Measurements from ENCODE around the gene PPIE. TPM values are rescaled to one million over a fixed set of nuclear protein-coding genes. Genes with fewer than 3 reads are reported as not detected.

Gene PPIE
- total RNA-seq, 1 experiment from 2014 or later = 73.8 TPM

- Histone ChIP-seq H4K20me1 (ENCODE audit: insufficient read depth) (no peaks in the 10 kb centered on the region), H3K36me3 (ENCODE audit: control insufficient read depth in 1 of 2, insufficient read depth in 2 of 2, low read length in 2 of 2) (peaks cover 6 to 15% of the 10 kb centered on the region in 2 experiments; a peak in 3 of 4 replicates), H3K4me1 (ENCODE audit: control insufficient read depth in 1 of 2, insufficient read depth in 2 of 2, low read length in 2 of 2) (no peaks in the 10 kb centered on the region), H3K4me3 (replicated peaks in 1 of 2; ENCODE audit: low read depth in 1 of 2, low read length in 2 of 2) (no peak overlapping the region), H3K9me3 (ENCODE audit: control insufficient read depth in 1 of 2, insufficient read depth in 1 of 2, low read depth in 1 of 2, low read length in 2 of 2) (no peaks in the 10 kb centered on the region), H3K27ac (ENCODE audit: low read depth, low read length) (no peak overlapping the region), H3K9ac (ENCODE audit: low read length) (no peak overlapping the region), H3K79me2 (ENCODE audit: insufficient read depth, low read length) (no peaks in the 10 kb centered on the region), H2AFZ (ENCODE audit: low read depth, low read length, poor library complexity, severe bottlenecking) (no peak overlapping the region), H3K9me2 (ENCODE audit: insufficient read depth) (no peaks in the 10 kb centered on the region), H3K27me3 (ENCODE audit: insufficient read depth, low read length) (no peaks in the 10 kb centered on the region), H3K4me2 (ENCODE audit: low read length) (no peak overlapping the region)
- intact Hi-C loops (cut with micrococcal nuclease) = no loop called here
- no peak for ATAC-seq
- ChIA-PET POLR2A (no interaction called here), RAD21 (ENCODE audit: low non-redundant PET in 1 of 2, low total read pairs in 2 of 2, uncharacterized antibody in 2 of 2, unreplicated experiment in 2 of 2) (no interaction called here), CTCF (no interaction called here)
- no peak for TF ChIP-seq CBX3 (IDR thresholded peaks at IDR 0.05; ENCODE audit: low read depth)
- TF ChIP-seq ELF1 (IDR thresholded peaks at IDR 0.05; ENCODE audit: borderline replicate concordance, low read depth) = no peak
- no peak for TF ChIP-seq SIN3A (IDR thresholded peaks at IDR 0.05; ENCODE audit: low read depth)
- TF ChIP-seq YY1 (IDR thresholded peaks at IDR 0.05; ENCODE audit: extremely low read depth, insufficient replicate concordance, low read depth, low read length) = no peak
- TF ChIP-seq FOSL1 (IDR thresholded peaks at IDR 0.05; ENCODE audit: low read depth) = no peak
- no peak for TF ChIP-seq ATF3 (IDR thresholded peaks at IDR 0.05)
- no peak for TF ChIP-seq EZH2 (IDR thresholded peaks at IDR 0.05)
- no peak for TF ChIP-seq RAD21 (IDR thresholded peaks at IDR 0.05; ENCODE audit: low read depth)
- no peak for TF ChIP-seq JUND (IDR thresholded peaks at IDR 0.05)
- no peak for TF ChIP-seq EZH2phosphoT487 (IDR thresholded peaks at IDR 0.05; ENCODE audit: borderline replicate concordance)
- TF ChIP-seq ZFX (IDR thresholded peaks at IDR 0.05) = no peak
- TF ChIP-seq, protein P1, sequence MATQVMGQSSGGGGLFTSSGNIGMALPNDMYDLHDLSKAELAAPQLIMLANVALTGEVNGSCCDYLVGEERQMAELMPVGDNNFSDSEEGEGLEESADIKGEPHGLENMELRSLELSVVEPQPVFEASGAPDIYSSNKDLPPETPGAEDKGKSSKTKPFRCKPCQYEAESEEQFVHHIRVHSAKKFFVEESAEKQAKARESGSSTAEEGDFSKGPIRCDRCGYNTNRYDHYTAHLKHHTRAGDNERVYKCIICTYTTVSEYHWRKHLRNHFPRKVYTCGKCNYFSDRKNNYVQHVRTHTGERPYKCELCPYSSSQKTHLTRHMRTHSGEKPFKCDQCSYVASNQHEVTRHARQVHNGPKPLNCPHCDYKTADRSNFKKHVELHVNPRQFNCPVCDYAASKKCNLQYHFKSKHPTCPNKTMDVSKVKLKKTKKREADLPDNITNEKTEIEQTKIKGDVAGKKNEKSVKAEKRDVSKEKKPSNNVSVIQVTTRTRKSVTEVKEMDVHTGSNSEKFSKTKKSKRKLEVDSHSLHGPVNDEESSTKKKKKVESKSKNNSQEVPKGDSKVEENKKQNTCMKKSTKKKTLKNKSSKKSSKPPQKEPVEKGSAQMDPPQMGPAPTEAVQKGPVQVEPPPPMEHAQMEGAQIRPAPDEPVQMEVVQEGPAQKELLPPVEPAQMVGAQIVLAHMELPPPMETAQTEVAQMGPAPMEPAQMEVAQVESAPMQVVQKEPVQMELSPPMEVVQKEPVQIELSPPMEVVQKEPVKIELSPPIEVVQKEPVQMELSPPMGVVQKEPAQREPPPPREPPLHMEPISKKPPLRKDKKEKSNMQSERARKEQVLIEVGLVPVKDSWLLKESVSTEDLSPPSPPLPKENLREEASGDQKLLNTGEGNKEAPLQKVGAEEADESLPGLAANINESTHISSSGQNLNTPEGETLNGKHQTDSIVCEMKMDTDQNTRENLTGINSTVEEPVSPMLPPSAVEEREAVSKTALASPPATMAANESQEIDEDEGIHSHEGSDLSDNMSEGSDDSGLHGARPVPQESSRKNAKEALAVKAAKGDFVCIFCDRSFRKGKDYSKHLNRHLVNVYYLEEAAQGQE (IDR thresholded peaks at IDR 0.05; ENCODE audit: low read depth) = no peak
- no peak for TF ChIP-seq EGR1 (IDR thresholded peaks at IDR 0.05; ENCODE audit: low read depth)
- TF ChIP-seq SP1 (IDR thresholded peaks at IDR 0.05; ENCODE audit: low read depth) = no peak
- TF ChIP-seq, protein P2, sequence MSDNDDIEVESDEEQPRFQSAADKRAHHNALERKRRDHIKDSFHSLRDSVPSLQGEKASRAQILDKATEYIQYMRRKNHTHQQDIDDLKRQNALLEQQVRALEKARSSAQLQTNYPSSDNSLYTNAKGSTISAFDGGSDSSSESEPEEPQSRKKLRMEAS (IDR thresholded peaks at IDR 0.05) = no peak
- TF ChIP-seq CEBPB (IDR thresholded peaks at IDR 0.05; ENCODE audit: low read depth) = no peak
- DNase-seq (ENCODE audit: low read depth, low spot score) = no peak
- no TSS peak for BruUV-seq (replicated peaks)
Measured at GRCh38 chr1:39761016-39761415, 22.3 kb downstream of the PPIE start.

All from HCT116 (cell line).